Stimulated activated CD4-positive, alpha-beta T cell treated with anti-CD3 and anti-CD28 coated beads, TNF-alpha, amount 100 ng/mL, for 48 hours (primary cell): Measurements from ENCODE around the gene ARHGEF9.
"Not testable (repeated sequence)": the region's sequence is repeated elsewhere in the genome, so short reads cannot be mapped to it uniquely, and the experiment has no call there.

ENCODE experiments used
- DNase-seq, 3 donors: peaks; one replicate each; pipeline ENCODE4 v3.0.0-alpha.2; 2020; ENCODE audit warnings: low read depth in 3 of 3

The ARHGEF9 gene

GRCh38 chrX:63784902-63785707, at the start of gene ARHGEF9:
TSS of gene ARHGEF9 (minus strand) at chrX:63785214. CDS start at chrX:63785145, 69 bp downstream.
- no peak for DNase-seq

GRCh38 chrX:63825446-63825845, 40.4 kb upstream of the ARHGEF9 start:
- DNase-seq = not testable (repeated sequence)

- no peak for DNase-seq
Observed at GRCh38 chrX:63818156-63818555, 33.1 kb upstream of the ARHGEF9 start.

- DNase-seq = no peak
Observed at GRCh38 chrX:63817696-63818095, 32.7 kb upstream of the ARHGEF9 start.

GRCh38 chrX:63812823-63813222, 27.8 kb upstream of the ARHGEF9 start:
- DNase-seq = no peak

GRCh38 chrX:63810746-63811145, 25.7 kb upstream of the ARHGEF9 start:
- DNase-seq = no peak

GRCh38 chrX:63809173-63809572, 24.2 kb upstream of the ARHGEF9 start:
- DNase-seq = no peak

GRCh38 chrX:63795406-63795805, 10.4 kb upstream of the ARHGEF9 start:
- not testable (repeated sequence) for DNase-seq

- DNase-seq = no peak
Observed at GRCh38 chrX:63785708-63786040, 660 bp upstream of the ARHGEF9 start.

- no peak for DNase-seq
Observed at GRCh38 chrX:63784346-63784901, 590 bp downstream of the ARHGEF9 start.

- no peak for DNase-seq
Observed at GRCh38 chrX:63782515-63782914, 2.5 kb downstream of the ARHGEF9 start.

- no peak for DNase-seq
Observed at GRCh38 chrX:63768760-63769159, 16.3 kb downstream of the ARHGEF9 start.

- DNase-seq = no peak
Observed at GRCh38 chrX:63765712-63766111, 19.3 kb downstream of the ARHGEF9 start.

- no peak for DNase-seq
Observed at GRCh38 chrX:63764946-63765345, 20.1 kb downstream of the ARHGEF9 start.

- no peak for DNase-seq
Observed at GRCh38 chrX:63761639-63762038, 23.4 kb downstream of the ARHGEF9 start.

GRCh38 chrX:63758011-63758410, 27.0 kb downstream of the ARHGEF9 start:
- no peak for DNase-seq

GRCh38 chrX:63755892-63756291, 29.1 kb downstream of the ARHGEF9 start:
- no peak for DNase-seq

- peak; percentile 65 to 82 (median 69) for DNase-seq
Observed at GRCh38 chrX:63754860-63755579, 30.0 kb downstream of the ARHGEF9 start.

- DNase-seq = peak in 1 of 3 donors; percentile 12
Observed at GRCh38 chrX:63754136-63754859, 30.7 kb downstream of the ARHGEF9 start.

GRCh38 chrX:63751481-63751880, 33.5 kb downstream of the ARHGEF9 start:
- DNase-seq = no peak

- DNase-seq = no peak
Observed at GRCh38 chrX:63750811-63751210, 34.2 kb downstream of the ARHGEF9 start.

GRCh38 chrX:63747331-63747730, 37.7 kb downstream of the ARHGEF9 start:
- DNase-seq = no peak
